PC-9 (cell line): ENCODE data around the gene LRRC4C.

Experiments used
- CTCF ChIP-seq: fragments of 200-600 bp; sonication (generic); conservative IDR thresholded peaks from 2 replicates; pipeline ENCODE4 v1.6.1; 2017; ENCODE audit warnings: mixed run types, antibody characterized with exemption, mild to moderate bottlenecking, moderate library complexity
- EZH2 ChIP-seq: fragments of 200-600 bp; sonication (generic); IDR thresholded peaks from 2 replicates; pipeline ENCODE4 v1.8.0; 2017; ENCODE audit warnings: antibody characterized with exemption, low read depth

GRCh38 chr11:41003339-41004282 lies 455.8 kb downstream of the LRRC4C start:
- TF ChIP-seq CTCF: no peak
- TF ChIP-seq EZH2: no peak
